ENCODE results near the gene KLF13. TPM values are rescaled to one million over a fixed set of nuclear protein-coding genes. Genes with fewer than 3 reads are reported as not detected.
A peak's percentile ranks its signal among the peaks of the same experiment; 100 is the strongest.

KLF13 gene
- total RNA-seq, 1 donor from 2014 or later: 141 TPM

DNA sequence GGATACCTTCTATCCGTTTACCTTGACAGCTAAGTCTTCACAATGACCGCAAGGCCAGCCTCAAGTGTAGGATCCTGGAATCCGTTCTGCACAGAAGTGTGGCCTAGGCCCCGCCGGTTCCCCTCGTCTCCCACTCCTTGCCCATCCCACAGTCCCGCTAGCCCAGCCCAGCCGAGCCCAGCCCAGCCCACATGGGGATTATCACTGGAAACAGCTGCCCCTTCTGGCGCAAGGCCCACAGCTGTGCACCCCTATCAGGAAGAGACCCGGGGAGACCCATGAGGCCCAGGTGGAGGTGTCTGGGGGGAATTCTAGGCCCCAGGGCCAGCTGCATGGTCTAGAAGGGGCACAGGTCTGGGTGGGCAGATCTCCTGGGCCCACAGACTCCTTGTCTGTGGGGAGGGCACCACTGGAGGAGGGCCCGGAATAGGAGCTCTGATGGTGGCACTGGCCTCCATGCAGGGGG lies 27.9 kb upstream of the KLF13 start:
- Mint-ChIP-seq H3K36me3 (ENCODE audit: unreplicated experiment) (no peaks in the 10 kb centered on the region), H3K4me1 (ENCODE audit: low read depth, unreplicated experiment) (peaks cover 63% of the 10 kb centered on the region)

DNA sequence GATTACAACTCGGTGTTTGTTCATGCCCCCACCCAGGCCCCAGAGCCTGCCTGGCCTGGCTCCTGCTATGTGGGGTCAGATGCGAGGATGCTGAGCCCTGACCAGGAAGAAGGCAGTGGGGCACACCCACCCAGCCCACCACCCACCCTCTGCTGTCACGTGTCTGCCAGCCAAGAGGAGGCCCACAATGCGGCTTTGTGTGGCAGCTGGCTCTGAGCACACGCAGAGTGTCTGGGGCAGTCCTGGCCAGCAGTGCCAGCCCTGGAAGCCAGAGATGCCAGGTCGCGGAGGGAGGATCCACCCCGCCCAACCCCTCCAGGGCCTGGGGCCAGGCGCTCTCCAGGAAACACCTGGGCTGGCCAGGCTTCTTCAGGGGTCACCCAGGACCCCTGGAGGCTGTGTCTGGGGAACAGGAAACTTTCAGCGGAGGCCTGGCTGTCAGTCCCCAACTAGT lies 26.4 kb upstream of the KLF13 start:
- Mint-ChIP-seq H3K27ac (ENCODE audit: unreplicated experiment) (peak overlapping the region; percentile 99), H3K4me3 (ENCODE audit: unreplicated experiment) (no peak overlapping the region), H3K27me3 (ENCODE audit: unreplicated experiment) (peaks cover 26% of the 10 kb centered on the region), H3K9me3 (ENCODE audit: unreplicated experiment) (peaks cover 28% of the 10 kb centered on the region), H3K36me3 (ENCODE audit: unreplicated experiment) (no peaks in the 10 kb centered on the region), H3K4me1 (ENCODE audit: low read depth, unreplicated experiment) (peaks cover 65% of the 10 kb centered on the region)
- DNase-seq: no peak
- TF ChIP-seq CTCF (IDR thresholded peaks at IDR 0.05; ENCODE audit: partially characterized antibody, unreplicated experiment): no peak

More for the DNA sequence above, 27.9 kb upstream of the KLF13 start:
- TF ChIP-seq CTCF (IDR thresholded peaks at IDR 0.05; ENCODE audit: partially characterized antibody, unreplicated experiment): no peak
- Mint-ChIP-seq H3K27me3 (ENCODE audit: unreplicated experiment) (peaks cover 20% of the 10 kb centered on the region), H3K4me3 (ENCODE audit: unreplicated experiment) (no peak overlapping the region), H3K9me3 (ENCODE audit: unreplicated experiment) (peaks cover 24% of the 10 kb centered on the region), H3K27ac (ENCODE audit: unreplicated experiment) (peak overlapping the region; percentile 68)
- DNase-seq: no peak

DNA sequence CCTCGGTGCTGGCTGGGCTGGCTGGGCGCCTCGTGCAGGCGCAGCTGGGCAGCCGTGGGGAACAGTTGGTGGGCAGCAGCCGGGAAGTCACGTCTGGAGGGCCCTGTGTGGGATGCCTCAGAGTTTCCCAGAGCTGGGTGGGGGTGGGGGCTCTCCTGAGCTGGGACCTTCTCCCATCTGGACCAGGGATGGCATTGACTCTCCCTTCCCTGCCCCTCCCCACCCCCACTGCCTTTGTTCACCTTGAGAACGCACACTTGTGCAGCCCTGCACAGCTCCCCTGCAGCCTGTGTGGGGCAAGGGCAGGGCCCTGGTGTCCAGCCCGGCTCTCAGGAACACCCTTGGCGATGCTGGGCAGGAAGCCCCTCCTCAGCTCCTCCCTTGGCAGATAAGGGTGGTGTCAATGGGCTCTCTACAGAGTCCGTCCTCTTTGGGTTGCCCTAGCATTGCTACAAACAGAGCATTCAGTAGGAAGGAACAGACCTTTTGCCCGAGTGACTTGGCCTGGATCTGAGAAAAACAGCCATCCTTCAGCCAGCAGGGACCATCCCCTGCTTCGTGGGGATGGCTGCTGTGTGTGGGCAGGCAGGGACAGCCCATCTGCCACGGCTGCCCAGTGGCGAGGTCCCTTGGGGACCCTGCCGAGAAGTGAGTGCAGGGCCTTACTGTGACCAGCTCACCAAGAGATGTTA lies 25.5 kb upstream of the KLF13 start:
- peaks cover 63% of the 10 kb centered on the region for H3K4me1 Mint-ChIP-seq (ENCODE audit: low read depth, unreplicated experiment)
- peaks cover 27% of the 10 kb centered on the region for H3K27me3 Mint-ChIP-seq (ENCODE audit: unreplicated experiment)
- no peaks in the 10 kb centered on the region for H3K36me3 Mint-ChIP-seq (ENCODE audit: unreplicated experiment)
- peak overlapping the region; percentile 70 for H3K4me3 Mint-ChIP-seq (ENCODE audit: unreplicated experiment)
- no peak for TF ChIP-seq CTCF (IDR thresholded peaks at IDR 0.05; ENCODE audit: partially characterized antibody, unreplicated experiment)
- H3K27ac Mint-ChIP-seq (ENCODE audit: unreplicated experiment): peak overlapping the region; percentile 99
- H3K9me3 Mint-ChIP-seq (ENCODE audit: unreplicated experiment): peaks cover 32% of the 10 kb centered on the region
- DNase-seq: peak; percentile 89

DNA sequence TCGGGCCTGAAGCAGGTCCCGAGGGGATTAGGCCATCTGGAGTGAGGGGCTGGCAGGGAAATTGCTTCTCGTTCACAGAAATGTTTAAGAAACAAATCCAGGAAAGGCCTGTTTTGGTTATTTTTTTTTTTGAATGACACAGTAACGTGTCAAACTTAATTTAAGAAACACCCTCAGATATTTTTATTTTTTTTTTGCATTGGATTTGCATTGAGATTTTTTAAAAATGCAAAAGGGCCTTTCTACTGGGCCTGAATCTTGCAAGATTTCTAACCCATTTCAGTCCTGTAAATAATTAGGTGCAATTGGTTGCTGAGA lies 25.0 kb upstream of the KLF13 start:
- Mint-ChIP-seq H3K4me1 (ENCODE audit: low read depth, unreplicated experiment) (peaks cover 61% of the 10 kb centered on the region), H3K9me3 (ENCODE audit: unreplicated experiment) (peaks cover 29% of the 10 kb centered on the region), H3K27me3 (ENCODE audit: unreplicated experiment) (peaks cover 26% of the 10 kb centered on the region), H3K36me3 (ENCODE audit: unreplicated experiment) (no peaks in the 10 kb centered on the region), H3K4me3 (ENCODE audit: unreplicated experiment) (peak overlapping the region; percentile 70), H3K27ac (ENCODE audit: unreplicated experiment) (peak overlapping the region; percentile 99)
- DNase-seq: no peak
- TF ChIP-seq CTCF (IDR thresholded peaks at IDR 0.05; ENCODE audit: partially characterized antibody, unreplicated experiment): no peak

- H3K9me3 Mint-ChIP-seq (ENCODE audit: unreplicated experiment): peaks cover 31% of the 10 kb centered on the region
- H3K4me1 Mint-ChIP-seq (ENCODE audit: low read depth, unreplicated experiment): peaks cover 56% of the 10 kb centered on the region
- DNase-seq: no peak
- TF ChIP-seq CTCF (IDR thresholded peaks at IDR 0.05; ENCODE audit: partially characterized antibody, unreplicated experiment): no peak
- peaks cover 30% of the 10 kb centered on the region for H3K27me3 Mint-ChIP-seq (ENCODE audit: unreplicated experiment)
- H3K36me3 Mint-ChIP-seq (ENCODE audit: unreplicated experiment): no peaks in the 10 kb centered on the region
- H3K27ac Mint-ChIP-seq (ENCODE audit: unreplicated experiment): peak overlapping the region; percentile 99
- peak overlapping the region; percentile 70 for H3K4me3 Mint-ChIP-seq (ENCODE audit: unreplicated experiment)
These were observed 24.5 kb upstream of the KLF13 start for GRCh38 chr15:31302029-31302657.
